HG02623 (cell line): ENCODE data around the gene NCKAP5L.

Source experiments
- ATAC-seq: cut with Tn5 transposase; IDR thresholded peaks from one replicate; pipeline ENCODE4 v1.9.1; 2021; ENCODE audit warnings: moderate library complexity; ENCODE audit not compliant: unreplicated experiment

The NCKAP5L gene

DNA sequence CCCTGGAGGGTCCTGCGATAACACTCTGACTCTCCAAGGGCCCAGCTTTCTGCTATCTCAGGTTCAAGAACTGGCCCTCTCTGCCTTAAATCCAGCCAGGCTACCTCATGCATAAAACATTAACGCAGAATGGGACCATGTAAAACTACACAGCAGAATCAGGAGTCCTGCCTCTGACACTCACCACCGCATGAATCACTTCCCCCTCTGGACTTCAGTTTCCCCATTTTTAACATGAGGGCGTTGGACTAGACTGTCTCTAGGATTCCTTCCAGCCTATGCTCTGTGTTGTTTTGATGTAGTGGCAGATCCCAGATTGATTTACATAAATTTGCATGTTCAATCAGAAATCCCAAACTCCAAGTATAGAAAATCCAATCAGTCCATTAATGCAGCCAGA lies 3.3 kb downstream of the NCKAP5L start:
- ATAC-seq = no peak

DNA sequence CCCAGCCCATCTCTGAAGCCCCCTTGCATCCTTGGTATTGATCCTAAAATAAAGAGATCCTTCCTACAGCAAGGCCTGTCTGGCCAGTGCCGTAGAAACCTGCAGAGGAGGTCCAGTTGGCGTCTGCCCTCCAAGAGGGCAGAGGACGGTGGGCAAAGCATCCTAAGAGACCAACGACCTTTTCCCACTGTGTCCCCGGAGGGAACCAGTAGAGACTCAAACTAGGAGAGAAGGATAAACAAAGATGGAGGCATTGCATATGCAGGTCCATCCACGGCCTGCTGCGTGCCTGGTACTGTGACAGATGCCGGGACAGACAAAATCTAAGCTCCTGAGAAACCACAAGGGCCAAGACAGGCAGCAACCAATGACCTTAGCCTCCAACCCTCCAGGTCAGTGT lies 3.8 kb downstream of the NCKAP5L start:
- no peak for ATAC-seq

DNA sequence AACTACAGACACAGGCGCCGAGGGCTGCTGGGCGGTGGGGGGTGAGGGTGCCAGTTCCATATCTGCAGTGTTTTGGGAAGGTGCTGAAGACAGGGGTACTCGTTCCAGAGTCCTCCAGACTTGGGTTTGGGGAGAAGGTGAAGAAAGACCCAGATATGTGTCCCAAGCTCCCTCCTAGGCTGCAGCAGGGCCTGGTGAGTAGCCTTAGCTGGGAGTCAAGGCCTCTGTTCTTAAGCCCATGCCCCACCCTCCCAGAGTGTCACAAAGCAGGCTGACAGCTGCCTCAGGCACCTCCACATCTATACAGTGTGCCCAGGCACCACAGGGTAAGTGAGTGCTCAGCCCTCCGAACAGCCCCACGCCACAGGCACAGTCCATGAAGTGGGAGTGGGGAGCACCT lies 4.3 kb downstream of the NCKAP5L start:
- ATAC-seq = no peak

DNA sequence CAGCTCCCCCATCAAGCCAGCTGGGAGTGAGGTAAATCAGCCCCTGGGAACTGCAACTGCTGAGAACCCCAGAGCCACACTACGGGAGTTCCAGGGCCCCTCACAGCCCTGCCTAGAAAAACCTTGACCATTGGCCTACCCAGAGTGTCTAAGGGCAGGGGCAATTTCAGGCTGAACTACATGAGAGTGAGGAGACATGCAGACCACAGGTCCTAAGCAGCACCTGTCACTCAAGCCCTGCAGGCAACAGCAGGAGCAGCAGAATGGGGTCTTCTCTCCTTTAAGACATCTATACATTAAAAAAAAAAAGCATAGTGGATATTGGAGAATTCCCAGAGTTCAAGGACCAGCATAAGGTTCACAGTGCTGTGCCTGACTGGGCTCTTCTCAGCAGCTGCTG lies 4.9 kb downstream of the NCKAP5L start:
- no peak for ATAC-seq

DNA sequence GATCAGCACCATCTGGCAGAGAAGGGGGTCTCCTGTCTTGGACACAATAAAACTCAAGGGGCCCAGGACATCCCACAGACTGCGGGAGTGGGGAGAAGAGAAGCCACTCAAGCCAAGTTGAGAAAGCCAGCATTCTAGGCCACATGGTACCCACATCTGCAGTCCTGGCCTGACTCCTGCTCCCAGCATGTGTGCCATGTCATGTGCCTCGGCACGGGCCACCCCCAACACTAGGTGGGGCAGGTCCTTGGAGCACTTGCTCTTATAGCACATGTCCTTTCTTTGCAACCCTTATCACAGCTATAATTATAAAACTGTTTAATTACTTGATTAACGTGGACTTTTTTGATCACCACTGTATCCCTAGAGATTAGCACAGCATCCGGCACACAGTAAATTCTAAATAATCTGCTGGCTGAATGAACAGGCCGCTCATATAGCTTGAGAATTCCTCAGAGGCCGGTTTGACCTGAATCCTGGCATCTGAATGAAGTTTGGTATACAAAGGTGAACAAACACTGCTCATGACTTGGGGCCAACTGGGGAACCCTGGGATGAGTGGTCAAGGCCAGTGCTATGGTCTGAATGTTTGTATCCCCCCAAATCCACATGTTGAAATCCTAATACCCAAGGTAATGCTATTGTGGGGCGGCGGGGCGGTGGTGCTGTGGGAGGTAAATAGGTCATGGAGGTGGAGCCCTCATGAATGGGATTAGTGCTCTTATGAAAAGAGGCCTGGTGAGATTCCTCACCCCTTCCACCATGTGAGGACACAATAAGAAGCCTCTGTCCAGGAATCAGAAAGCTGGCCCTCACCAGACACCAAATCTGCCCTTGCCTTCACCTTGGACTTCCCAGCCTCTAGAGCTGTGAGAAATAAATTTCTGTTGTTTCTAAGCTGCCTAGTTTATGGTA lies 6.6 kb downstream of the NCKAP5L start:
- ATAC-seq = no peak

DNA sequence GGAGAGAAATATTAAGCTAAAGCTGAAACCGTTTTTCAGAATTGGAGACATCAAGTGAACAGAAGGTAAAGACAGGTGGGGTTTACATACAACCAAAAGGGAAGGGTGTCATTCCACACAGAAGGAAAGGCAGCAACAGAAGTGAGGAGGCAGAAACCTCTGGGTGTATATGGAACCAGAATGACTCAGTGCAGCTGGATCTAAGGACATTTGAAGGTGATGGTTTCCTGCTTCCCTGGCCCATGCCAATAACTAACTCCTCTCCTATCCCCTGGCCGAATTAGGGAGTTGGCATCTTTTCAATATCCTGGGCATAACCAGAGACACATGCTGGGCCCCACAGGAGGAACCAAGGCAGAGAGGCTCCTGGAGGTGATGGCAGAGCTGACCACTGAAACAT lies 8.4 kb downstream of the NCKAP5L start:
- ATAC-seq = no peak

DNA sequence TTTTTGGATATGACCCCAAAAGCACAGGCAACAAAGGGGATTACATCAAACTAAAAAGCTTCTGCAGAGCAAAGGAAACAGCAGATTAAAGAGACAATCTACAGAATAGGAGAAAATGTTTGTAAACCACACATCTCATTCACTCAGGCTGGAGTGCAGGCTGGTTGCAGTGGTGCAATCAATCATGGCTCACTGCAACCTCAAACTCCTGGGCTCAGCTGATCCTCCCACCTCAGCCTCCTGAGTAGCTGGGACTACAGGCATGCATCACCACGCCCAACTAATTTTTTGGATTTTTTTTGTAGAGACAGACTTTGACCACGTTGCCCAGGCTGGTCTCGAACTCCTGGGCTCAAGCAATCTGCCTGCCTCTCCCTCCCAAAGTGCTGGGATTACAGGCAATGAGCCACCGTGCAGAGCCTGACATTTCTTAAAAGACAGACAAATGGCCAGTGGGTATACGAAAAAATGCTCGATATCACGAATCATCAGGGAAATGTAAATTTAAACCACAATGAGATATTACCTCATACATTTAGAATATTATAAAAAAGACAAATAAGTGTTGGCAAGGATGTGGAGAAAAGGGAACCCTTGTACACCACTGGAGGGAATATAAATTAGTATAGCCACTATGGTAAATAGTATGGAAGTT lies 9.8 kb downstream of the NCKAP5L start:
- no peak for ATAC-seq

DNA sequence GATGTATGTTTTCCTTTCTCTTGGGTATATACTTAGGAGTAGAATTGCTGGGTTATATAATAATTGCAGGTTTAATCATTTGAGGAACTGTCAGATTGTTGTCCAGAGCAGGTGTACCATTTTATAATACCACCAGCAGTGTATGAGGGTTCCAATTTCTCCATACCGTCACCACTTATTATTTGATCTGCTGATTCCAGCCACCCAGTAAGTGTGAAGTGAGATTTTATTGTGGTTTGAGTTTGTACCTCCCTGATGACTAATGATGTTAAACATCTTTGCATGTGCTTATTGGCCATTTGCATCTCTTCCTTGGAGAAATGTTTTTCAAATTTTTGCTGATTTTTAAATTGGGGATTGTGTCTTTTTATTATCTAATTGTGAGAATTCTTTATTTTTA lies 15.1 kb downstream of the NCKAP5L start:
- no peak for ATAC-seq

DNA sequence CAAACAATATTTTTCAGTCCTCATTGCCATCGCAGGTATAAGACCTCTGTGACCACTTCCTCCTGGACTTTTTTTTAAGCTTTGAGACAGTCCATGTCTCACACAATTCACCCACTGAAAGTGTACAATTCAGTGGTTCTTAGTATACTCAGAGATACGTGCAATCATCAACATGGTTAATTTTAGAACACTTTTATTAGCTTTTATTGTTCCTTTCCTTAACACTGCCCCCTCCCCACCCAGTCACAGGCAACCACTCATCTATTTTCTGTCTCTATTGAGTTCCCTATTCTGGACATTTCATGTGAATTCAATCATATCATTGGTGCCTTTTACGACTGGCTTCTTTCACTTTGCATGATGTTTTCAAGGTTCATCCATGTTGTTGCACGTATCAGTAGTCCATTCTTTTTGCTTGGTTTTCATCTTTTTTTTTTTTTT lies 16.2 kb downstream of the NCKAP5L start:
- ATAC-seq = no peak

DNA sequence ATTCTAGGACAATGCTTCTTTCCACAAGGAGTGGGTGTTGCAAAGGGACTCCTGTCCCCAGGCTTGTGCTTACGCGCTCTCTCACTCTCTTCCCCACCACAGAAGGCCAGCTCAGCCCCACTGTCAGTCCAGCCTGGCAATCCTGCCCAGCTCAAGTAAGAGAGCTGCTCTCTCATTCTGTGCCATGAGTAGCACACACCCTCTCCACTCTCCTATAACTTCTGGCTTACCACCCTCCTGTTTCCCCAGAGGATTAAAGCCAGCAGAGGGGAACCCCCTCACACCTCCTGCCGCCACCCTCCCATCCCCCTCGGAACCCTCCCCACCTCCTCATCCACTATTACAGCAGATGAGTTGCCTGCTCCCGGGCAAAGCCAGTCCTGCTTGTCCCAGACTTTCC lies 17.1 kb downstream of the NCKAP5L start:
- no peak for ATAC-seq

DNA sequence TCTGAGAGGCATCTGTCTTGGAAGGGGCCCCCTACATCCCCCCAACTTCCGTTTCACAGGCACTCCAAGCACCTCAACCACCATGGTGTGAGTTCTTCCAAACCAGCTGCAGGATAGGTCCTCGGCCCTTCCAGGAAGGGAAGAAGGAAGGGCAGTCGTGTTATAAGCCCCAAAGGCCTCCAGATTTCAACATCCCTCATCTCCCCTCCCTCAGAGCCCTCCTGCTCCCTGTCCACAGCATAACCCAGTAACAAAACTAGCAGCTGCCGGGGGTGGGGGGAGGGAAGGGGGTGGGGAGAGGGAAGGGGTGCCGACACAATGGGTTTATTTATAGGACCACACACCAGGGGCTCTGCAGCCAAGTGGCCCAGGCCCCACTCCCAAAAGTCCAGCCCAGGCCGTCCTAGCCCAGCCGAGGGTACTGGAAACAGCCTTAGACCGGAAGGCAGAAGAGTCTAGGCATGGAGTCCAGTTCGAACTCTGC lies 18.3 kb downstream of the NCKAP5L start:
- no peak for ATAC-seq

DNA sequence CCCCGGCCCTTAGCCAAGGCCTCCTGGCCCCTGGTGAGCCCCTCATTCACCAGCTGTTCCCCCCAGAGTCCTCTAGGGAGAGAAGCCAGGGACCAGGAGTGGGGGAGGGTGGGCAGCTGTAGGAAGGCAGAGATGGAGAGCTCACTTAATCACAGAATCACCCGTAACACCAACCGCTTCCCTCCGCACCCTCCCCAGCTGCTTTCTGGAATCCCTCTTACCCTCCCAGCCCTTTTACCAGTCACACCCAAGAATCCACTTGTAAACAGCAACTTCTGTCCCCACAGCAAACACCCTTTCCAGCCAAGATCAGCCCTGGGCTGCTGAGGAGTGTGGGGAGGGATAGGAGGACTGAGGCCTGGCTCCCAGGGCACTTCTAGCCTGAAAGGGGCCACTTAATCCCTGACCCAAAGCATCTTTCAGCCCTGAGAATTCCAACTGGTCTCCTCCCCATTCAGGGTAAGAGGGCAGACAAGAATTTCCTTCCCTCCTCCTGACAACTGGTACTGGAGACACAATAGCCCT lies 18.8 kb downstream of the NCKAP5L start:
- ATAC-seq = no peak

DNA sequence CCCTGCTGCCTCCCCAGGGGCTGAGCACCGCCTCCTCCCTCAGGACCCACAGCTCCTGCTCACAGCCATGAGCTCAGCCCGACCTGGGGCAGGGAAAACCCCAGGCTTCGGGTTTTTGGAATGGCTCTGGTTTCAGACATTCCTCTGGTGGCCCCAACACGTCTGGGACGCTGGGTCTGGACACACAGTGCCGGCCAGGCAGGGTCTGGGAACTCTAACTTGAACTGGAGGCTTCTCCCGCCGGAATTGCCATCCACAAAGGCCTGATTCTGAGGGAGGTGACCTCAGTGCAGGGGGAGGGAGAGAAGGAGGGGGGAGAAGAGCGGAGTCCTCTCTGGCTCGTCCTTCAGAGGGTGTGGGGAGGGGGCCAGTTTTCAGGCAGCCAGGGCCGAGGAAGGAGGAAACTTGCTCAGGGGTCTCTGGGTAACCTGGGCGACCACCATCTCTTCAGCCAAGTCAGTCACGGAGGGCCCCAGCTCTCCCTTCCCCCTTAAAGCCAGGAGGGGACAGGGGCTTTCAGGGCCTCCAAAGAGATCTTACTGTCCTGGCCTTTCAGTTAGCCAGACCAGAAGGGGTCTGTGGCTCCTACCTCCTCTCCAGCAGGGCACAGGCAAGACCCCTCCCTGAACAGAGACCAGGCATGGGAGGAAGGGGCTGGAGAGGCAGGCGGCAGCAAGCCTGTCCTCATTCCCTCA lies 19.4 kb downstream of the NCKAP5L start:
- no peak for ATAC-seq

DNA sequence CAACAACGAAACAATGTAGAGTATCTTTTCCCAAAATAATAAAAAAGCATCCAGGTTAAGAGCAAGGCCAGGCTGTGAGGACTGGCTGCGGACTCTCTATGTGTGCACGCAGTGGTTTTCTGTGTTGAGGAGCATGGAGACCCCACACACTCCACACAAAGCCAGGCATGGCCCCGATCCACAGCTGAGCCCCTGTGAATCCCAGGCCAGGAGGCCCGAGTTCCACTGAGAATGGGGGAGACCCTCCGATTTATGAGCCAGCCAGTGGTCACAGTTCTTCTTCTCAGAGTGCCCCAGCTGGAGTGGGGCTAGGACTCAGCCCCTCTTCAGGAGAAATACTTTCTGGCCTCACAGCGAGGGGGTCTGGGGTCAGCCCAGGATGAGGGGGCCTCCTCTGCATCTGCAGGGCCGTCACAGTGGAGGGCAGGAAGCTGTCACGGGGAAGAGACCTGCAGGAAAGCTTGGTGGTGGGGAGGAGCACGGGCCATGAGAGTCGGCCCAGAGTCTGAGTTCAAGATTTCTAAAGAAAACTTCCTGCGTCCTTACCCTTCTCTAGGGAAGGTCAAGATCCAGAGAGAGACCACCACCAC lies 20.1 kb downstream of the NCKAP5L start:
- ATAC-seq = no peak

DNA sequence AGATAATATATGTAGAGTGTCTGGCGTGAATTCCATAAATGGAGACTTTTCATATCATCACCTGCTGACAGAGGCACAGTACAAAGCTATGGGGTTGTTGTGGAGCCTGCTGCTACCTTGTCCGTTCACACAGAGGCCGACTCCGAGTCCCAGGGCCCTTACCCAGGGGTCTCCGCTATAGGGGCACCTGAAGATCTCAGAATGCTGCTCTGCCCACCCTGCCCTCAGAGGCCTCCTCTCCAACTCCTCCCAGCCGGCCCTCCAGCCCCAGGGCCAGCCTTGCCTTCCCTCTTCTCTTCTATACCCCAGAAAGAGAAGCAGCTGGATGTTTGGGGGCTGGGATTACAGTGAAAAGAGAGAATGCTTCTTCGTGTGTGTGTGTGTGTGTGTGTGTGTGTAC lies 21.3 kb downstream of the NCKAP5L start:
- no peak for ATAC-seq

DNA sequence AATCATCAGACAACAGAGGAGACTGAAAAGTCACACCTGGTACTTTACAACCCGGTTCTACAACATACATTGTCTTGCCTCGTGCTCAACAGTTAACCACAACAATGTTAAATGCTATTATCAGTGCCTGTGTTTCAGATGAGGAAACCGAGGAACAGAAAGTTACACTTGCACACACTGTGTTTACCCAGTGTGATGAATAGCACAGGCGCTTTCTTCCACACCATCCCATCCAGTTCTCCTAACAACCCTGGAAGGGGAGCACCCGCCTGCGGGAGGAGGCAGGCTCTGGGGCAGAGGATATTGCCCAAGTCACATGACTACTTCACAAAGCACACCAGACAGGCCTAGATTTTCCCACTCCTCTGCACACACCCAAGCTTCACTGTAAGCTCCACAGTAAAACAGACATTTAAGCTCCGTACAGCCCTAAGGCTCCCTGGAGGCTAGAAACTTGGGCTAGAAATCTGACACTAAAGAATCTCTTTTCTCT lies 21.8 kb downstream of the NCKAP5L start:
- ATAC-seq = no peak

DNA sequence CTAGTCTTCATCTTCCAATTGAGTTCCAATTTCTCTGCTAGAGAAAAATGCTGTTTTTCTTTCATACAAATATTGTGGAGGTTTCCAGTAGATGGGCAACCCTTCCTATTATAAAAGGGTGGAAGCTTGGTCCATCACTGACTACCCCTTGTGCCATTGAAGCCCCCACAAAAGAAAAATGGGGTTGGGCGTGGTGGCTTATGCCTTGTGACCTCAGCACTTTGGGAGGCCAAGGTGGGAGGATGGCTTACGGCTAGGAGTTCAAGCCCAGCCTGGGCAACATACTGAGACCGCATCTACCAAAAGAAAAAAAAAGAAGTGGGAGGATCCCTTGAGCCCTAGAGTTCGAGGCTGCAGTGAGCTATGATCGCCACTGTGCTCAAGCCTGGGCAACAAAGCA lies 22.8 kb downstream of the NCKAP5L start:
- no peak for ATAC-seq

DNA sequence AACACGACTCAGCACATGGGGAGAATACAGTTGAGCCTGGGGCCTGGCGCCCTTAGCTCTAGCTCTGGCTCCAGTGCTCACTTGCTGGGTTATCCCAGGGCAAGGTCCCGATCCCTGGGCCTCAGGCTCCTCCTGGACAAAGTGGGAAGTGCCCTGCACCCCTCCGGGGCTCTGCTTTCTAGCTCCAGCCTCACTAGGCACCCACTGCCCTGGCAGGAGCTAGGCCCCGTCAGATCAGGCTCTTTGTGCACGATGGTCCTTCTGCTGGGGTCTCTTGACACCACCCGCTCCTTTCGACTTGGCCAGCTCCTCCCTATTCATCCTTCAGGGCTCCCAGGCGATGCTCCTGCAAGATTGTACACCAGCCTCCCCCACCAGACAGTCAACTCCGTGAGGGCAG lies 23.4 kb downstream of the NCKAP5L start:
- ATAC-seq = no peak

DNA sequence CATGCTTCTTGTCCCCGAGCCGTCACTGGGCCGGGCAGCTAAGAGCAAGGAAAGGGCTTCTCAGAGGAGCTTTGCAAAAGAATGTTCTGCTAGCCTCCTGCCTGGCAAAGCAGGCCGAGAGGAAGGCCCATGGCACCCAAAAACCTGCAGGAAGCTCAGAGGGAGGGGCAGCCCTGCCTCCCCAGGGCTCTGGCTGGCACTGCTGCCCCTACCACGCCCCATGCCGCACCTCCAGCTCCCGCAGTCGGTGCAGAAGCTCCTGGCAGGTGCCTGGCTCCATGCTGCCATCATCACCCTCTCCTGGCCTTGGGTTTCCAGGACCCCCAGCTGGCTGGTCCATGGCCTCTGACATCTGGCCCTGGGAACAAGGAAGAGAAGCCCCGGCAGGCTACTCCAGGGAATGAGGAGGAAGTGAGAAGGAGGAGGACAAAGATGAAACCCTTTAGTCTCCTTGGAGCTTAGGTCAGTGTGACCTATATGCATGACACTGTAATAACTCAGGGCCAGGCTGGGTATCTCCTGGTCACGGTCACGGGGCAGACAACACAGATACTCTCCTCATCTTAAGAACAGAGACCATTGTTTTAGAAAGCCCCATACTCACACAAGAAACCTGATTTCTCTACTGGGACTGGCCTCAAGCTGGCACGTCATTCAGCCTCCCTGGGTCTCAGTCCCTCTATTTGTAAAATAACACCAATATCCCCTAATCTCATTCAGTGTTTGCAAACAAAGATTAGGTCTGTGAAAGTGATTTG lies 24.3 kb downstream of the NCKAP5L start:
- ATAC-seq = no peak
